SKM-1 treated with dmso at 0.1 percent for 144 hours (cell line): Measurements from ENCODE around the gene BEND6.
A peak's percentile ranks its signal among the peaks of the same experiment; 100 is the strongest.

Experiments used
- DNase-seq: peaks from one replicate; lab custom pipeline; 2025; ENCODE audit not compliant: unreplicated experiment; lab: John Stamatoyannopoulos, UW

BEND6 gene, protein sequence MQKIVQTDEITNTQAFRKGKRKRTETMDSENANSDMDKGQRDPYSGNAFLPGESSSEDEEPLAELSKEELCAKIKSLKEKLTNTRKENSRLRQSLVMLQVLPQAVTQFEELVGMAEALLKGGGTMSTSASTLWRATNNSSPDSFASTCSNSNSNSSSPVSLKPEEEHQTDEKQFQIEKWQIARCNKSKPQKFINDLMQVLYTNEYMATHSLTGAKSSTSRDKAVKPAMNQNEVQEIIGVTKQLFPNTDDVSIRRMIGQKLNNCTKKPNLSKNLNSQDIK

DNA sequence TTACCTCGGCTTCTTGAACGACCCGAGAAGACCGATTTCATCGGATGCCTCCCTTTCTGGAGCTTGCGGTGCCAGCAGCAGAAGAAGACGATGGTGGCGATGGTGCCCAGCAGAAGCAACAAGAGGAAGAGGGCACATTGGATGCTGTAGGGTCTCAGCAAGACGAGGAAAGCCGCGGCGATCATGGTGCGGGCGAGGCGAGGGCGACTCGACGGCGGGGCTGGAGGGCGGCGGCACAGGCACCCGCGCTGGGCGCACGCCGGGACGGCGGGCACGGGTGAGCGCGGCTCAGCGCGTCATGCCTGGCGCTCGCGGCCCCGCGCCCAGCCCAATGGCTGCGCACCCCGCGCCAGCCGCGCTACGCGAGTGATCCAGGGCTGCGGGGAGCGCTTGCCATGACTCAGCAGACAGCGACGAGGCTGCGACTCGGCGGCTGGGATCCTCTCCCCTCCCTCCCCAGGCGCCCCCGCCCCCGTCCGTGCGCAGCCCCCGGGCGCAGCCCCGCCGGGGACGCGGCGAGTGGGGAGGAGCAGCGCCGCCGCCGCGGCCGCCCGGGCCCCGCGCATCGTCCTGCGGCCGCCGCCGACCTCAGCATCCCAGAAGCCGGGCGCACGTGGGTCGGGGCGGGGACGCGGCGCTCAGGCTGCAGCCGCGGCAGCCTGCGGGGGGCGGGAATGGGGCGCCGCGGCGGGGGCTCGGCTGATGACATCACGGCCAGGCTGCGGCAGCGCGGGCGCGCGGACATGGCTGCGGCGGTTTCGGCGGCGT, at the start of gene BEND6:
Gene BEND6, plus strand, starts transcription at position 705 of the 768 bp plus-strand sequence. CDS start 26,704 bp downstream, outside the sequence.
- peak; percentile 72 for DNase-seq

DNA sequence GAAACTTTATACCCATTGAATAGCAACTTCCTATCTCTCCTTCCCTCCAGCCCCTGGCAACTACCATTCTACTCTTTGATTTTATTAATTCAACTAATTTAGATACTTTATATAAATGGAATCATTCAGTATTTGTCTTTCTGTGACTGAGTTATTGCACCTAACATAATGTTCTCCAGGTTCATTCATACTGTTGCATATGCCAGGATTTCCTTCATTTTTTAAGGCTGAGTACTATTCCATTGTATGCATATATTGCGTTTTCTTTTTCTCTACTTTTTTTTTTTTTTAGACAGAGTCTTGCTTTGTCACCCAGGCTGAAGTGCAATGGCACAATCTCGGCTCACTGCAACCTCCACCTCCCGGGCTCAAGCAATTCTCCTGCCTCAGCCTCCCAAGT, 49.5 kb upstream of the BEND6 start:
- DNase-seq = no peak

DNA sequence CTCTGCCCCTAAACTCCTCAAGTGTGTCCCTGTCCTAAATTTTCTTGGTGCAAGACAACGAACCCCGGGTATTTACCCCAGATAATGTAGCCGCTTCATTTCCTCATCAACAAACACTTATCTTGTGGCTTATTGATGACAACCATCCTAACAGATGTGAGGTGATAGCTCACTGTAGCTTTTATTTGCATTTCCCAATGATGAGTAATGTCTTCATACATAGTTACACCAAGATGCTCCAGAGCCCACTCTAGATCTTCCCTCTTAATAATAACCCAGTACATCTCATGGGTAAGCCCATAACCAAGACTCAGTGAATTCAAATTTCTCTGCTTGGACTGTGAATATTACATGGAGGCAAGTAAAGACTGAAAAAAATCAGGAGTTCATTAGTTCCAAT, 48.2 kb upstream of the BEND6 start:
- DNase-seq = no peak

DNA sequence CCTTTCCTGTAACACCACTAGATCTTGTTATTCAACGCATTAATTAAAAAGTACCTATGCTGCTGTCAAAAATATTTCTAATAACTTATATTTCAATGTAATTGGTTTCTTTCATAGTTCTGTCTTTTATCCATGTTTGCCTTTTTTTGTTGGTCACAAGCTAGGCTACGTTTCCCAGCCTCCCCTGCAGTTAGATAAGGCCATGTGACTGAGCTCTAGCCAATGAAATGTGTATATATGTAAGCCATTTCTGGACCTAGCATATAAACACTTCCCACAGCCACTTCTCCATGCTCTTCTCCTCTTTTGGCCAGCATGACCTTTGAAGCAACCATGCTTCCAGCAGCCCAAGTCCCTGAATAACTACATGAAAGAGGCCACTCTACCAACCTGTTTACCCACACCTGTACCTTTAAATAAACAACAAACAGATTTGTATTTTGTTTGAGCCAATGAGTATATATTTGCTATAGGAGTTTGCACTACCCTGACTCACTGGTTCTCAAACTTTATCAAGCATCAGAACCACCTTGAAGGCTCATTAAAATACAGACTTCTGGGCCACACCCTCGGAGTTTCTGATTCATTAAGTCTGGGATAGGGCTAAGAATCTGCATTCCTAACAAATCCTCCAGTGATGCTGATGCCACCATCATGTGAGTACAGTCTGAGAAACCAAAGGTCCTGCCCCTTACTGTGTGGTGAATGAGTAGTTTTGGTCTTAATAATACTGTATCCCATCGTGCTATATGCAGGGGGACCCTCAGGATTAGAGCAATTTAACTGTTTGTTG, 45.6 kb upstream of the BEND6 start:
- DNase-seq = no peak

DNA sequence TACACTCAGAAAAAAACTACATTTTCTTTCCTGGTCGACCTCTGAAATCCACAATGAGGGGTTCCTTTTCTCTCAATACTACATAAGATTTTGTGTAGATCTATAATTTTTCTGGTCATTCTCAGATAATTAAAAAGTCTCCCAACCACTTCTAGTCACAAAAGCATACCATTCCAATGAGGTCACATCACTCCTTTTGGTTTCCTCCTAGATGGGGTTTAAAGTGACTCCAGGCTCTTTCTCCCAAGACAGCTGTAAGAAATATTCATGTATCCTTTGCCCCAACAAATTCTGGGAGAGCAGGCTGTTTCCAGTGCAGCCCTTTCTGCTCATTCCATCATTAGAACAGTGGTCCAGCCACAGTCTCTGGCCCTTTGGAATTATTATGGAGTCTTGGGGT, 43.1 kb upstream of the BEND6 start:
- no peak for DNase-seq

DNA sequence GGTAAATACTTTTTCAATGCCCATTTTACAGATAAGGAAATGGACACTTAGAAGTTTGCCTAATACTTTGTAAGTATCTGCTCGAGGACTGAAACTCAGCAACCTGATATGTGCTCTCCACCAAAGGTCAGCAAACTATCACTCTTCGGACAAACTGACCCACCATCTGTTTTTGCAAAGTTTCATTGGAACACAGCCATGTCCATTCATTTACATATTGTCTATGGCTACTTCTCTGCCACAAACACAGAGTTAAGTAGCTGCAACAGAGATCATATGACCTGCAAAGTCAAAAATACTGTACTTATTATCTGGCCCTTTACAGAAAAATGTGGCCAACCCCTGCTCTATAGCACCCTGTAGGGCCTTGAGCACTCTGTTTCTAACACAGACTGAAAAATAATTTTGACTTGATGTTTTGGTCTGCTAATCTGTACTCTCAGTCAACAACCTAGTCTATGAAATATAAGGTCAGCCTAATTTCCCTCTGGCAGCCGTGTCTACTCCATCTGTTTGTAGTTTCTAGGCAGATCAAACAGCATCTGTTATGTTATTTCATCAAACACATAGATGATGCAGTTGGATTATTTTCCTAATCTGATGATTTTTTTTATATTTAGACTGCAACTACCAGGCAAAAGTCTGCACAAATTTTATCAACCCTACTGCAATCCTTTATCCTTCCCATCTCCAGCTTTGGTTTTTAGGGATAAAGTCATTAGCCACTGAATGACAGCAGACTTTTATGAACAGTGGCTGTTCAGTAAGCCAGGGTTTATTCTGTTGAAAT, 41.4 kb upstream of the BEND6 start:
- DNase-seq = no peak

DNA sequence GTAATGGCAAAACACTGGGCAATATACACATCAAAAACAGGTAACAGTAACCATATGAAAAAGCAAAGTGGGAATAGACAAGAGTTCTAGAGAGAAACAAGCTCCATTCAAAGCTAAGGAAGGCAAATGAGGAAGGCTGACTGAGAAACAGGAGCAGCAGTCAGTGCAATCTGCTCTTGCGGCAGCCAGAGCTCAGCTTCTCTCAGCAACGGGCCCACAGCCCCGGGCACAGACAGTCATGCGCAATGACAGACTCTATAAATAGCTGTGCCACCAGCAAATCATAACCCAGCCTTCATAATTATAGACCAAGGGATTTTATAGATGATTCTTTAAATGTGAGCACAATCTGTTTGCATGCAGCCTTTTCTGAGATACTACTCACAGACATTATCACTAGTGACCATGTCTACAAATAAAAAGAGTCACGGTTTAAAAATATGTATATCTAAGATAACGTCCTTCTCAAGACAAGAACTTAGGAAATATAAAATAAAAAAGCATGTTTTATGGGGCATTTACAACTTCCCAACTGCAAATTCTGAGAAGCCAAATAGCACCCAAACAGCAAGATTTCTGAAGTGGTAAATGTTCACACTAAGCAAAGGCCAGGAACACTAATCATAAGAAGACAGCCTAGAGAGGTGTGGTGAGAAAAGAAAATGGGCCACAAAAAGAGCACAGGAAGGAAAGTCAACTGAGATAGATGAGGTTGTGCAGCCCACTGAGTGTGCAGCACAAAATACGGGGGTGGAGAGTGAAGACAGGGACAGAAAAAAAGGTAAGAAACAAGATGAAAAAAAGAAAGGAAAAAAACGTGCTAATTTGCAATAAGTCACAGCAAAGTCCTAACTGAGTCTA, 39.9 kb upstream of the BEND6 start:
- peak; percentile 57 for DNase-seq

DNA sequence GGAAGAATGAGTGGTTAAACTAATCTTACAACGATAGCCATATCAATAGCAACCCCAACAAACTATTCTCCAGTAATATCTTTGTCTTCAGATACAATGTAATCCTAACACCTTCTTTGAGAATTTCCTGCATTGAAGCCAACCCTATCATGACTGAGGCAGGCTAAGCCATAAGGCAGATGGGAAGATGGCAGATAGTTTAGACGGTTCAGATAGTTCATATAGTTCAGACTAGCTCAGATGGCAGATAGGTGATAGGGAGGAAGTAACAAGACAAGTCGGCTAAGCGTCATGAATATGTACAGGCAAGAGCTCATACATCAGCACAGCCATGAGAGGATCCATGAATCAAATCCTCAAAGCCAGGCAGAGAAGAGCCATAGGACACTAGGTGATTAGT, 39.1 kb upstream of the BEND6 start:
- no peak for DNase-seq

DNA sequence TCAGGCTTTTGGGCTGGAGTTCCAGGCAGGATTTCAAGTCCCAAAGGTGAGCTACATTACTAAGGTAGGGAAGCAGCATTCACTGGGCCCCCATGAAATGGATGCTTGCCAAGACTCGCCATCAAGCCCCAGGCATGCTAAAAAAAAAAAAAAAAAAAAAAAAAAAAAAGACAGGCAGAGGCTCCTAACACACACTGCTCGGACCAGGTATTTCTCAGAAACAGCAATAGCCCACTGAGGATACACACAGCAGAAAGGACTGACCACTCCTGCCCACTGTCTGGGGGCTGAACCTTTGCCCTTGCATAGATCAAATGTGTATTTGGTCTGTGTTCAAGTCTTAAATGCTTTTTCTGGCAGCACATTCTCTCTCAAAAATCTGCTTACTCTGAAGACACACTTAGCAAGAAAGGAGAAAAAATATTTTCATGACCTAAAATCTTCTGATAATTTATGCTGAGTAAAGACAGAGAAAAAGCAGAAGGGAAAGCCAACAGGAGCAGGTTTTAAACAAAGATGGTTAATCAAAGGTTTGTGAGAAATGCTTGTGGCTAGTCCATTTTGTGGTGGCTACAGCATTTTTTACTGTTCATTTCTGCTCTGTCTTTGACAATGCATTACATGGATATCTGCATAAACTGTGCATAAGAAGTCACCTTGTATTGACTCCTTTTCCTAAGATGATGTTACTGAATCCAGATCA, 37.9 kb upstream of the BEND6 start:
- no peak for DNase-seq

DNA sequence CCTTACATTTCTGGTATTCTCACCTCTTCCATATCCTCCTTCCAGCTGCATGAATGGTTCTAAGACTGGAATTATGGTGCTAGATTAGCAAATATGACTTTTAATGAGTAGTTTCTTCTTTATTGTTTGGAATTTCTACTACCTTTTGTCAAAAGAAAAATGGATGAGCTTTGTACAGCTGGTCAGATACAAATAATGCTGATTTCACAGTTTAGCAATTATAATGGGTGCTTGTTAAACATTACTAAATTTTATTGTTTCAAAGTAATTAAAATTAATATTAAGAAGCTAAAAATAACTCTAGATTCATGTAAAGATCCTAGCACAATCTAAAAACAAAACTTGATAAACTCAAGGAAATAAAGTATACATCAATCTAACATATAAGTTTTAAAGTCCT, 32.3 kb upstream of the BEND6 start:
- DNase-seq = no peak

DNA sequence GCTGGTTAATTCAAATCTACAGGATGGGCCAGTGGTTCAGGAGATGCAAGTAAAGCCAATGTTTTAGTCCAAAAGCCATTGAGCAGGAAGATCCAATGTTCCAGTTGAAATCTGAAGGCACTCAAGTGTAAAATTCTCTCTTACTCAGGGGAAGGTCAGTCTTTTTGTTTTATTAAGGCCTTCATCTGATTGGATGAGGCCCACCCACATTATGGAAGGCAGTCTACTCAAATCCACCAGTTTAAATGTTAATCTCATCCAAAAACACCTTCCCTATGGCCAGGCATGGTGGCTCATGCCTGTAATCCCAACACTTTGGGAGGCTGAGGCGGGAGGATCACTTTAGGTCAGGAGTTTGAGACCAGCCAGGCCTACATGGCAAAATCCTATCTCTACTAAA, 31.3 kb upstream of the BEND6 start:
- no peak for DNase-seq

DNA sequence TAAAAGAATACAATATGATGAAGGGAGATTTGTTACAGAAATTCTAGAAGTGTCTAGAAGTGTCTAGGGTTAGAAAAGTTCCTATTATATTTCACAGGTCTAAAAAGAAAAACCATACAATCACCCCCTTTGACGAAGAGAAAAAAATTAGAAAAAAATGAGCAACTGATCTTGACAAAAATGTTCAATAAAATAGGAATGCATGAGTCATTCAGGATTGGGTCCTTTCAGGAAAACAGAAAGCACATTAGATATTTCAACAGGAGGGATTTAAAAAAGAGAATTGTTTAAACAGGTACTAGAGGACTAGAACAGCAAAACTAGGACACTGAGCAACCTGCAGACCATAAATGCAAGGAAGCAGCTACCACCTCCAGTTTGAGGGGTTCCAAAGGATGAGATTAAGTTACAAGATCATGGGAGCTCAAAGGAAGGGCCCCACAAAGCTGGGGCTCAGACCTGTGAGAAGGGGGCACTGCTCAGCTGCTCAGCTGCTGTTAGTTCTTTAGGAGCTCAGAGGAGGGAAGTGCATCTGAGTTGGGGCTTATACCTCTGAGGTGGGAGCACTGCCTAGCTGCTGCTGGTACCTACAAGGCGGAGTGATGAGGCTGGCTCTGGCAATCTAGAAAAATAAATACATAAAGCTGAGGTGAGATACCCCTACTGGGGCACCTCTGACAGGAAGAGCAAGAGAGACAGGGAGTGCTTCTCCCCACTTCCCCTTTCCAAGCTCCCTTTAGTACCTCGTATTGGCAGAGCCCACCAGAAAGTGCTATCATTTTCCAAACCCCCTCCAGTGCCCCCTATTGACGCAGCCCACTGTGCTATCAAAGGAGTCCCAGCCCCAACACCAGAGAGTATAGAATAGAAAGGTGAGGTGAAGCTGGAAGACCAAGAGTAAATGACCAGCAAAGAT, 27.1 kb upstream of the BEND6 start:
- DNase-seq = peak; percentile 44

DNA sequence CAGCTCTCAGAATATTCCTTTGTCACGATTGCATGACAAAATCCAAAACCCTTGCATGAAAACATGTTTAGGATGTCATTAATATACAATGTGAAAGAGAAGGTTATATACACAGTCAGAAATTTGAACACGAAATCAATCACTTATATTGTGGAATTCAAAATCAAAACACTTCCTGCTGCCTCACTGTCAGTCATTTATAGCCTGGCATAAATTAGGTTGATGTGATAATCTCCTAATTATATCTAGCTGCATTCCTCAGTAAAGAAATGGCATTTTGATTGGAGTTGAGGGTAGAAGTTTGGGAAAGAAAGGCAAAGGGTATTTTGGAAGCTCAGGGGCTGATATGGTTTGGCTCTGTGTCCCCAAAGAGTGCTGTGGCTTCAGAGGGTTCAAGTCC, 24.1 kb upstream of the BEND6 start:
- no peak for DNase-seq

DNA sequence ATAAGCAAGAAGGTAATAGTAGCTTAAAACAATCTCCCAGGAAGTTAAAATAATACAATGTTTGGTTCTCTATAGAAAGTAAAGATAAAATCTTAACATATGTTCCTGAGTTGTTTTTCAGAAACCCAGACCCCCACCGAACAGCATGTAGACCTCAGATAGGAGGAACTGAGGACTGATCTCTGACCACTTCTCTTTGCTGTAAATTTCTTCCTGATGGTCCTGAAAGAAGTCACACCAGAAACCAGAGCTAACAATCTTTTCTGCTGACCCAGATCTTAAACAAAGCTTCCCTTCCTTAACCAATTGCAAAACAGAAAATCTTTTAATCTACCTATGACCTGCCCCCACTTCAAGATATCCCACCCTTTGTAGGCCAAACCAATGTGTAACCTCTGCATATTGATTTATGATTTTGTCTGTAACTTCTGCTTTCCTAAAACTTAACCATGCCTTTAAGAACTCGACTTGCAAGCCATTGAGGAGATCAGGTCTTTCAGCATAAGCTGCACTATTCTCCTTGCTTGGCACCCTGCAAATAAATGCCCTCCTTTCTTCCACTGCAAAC, 21.9 kb upstream of the BEND6 start:
- peak; percentile 56 for DNase-seq

DNA sequence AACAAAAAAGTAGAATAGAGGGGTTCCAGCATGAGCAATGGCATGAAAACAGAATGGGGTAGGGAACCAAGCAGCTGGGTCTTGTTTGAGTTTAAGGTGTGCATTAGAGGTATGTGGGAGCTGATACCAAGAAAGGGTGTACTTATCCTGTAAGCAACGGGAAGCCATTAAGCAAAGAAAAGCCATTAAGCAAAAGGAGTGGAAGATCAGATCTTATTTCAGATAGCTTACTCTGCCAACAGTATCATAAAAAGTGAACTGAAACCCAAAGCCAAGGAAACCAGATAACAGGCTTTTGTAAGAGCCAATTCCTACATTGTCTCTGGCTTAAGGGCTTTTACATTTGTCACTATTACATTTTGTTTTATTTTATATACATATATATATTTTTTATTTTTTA, 21.3 kb upstream of the BEND6 start:
- DNase-seq = no peak

DNA sequence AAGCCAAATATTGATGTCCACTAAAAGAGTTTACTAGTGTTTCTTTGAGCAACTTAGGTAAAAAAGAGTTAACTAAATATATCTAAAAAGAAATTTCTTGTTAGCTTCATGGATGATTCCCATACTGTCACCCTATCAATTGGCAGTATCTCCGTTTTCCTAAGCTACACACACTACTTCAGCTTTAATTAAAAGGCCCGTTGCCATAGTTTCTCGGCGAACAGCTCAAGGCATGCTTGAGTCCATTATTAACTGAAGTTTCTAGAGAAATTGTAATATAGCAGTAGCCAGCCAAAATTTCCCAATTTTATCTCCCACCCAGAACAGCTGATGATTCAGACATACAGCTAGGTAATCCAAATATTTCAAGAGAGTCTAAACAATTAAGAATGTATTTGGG, 20.0 kb upstream of the BEND6 start:
- DNase-seq = no peak

DNA sequence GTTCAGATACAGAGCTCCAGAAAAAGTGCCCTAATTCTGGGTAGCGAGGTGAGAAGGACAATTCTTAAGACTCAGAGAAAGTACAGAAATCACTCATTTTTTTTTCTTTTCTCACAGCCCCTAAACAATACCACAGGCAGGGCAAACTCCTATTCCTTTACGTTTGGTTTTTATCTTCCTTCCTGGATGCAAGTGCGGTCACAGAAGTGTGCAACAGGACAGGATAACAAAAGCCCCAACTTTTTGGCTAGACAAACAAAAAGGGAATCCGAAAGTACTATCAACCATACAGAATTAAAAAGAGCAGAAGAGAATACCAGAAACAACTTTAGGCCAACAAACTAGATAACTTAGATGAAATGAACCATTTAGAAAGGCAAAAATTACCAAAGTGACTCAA, 18.4 kb upstream of the BEND6 start:
- no peak for DNase-seq

DNA sequence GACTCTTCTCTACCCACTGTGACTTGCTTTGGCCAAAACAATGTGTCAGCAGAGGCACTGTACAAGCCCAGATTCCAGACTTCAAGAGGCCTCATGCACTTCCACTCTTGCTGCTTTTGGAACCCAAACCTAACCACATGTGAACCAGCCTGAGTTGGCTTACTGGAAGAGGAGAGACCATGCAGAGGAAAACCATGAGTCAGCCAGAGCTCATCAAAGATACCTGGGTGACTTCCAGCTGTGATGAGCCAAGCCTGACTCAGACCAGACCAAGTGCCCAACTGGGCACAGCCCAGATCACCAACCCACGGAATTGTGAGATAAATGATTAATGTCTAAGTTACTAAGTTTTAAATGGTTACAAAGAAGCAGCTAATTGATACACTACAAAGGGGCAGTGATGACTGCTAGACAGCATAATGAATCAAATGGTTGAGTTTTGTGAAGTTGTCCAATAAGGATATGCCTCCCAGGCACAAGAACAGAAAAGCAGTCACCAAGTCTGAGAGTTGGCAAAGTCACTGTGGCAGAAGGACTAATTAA, 16.2 kb upstream of the BEND6 start:
- no peak for DNase-seq
